Epithelial cell of proximal tubule (primary cell): ENCODE data around the gene HOXB5. TPM values are rescaled to one million over a fixed set of nuclear protein-coding genes. Genes with fewer than 3 reads are reported as not detected.

Experiments
- DNase-seq: peaks from one replicate; pipeline ENCODE4 v3.0.0-alpha.2; 2011; ENCODE audit warnings: low read depth
- H3K4me3 ChIP-seq: 2 replicates; pipeline ENCODE4 v1.5.1; 2011; ENCODE audit warnings: low read depth, mild to moderate bottlenecking, low read length
- CTCF ChIP-seq: conservative IDR thresholded peaks from 2 replicates; pipeline ENCODE4 v1.5.1; 2012; ENCODE audit warnings: low read depth, mild to moderate bottlenecking, low read length
- total RNA-seq: library from RNA; depleted of rRNA; stranded (reverse); fragments of >200 nt; gene quantifications from 2 replicates; pipeline ENCODE4 v1.2.3, GENCODE V29; 2015

The HOXB5 gene
- total RNA-seq, 1 donor from 2014 or later = 5.5 TPM

- no peak for DNase-seq
- H3K4me3 ChIP-seq = peak overlapping the region; percentile 89
- no peak for TF ChIP-seq CTCF
Observed at GRCh38 chr17:48541577-48542113, 51.9 kb downstream of the HOXB5 start.

Other genes with a start within 250 kb of the HOXB5 start
- 1.5 and 11.4 TPM in 2 replicates for gene SKAP1, start 163.6 kb downstream of the HOXB5 start, total RNA-seq
- not detected in 2 replicates for gene HOXB1, start 62.8 kb downstream of the HOXB5 start, total RNA-seq
- 21.1 and 43.7 TPM in 2 replicates for gene HOXB2, start 48.7 kb downstream of the HOXB5 start, total RNA-seq
- gene HOXB4, start 15.4 kb downstream of the HOXB5 start, total RNA-seq = 4.3 and 5.7 TPM in 2 replicates
- gene HOXB3, start 3.5 kb downstream of the HOXB5 start, total RNA-seq = 22.6 and 49.9 TPM in 2 replicates
- 42.9 and 55.6 TPM in 2 replicates for gene HOXB6, start 11.2 kb upstream of the HOXB5 start, total RNA-seq
- gene HOXB7, start 17.2 kb upstream of the HOXB5 start, total RNA-seq = 24.9 and 26.0 TPM in 2 replicates
- gene HOXB8, start 21.5 kb upstream of the HOXB5 start, total RNA-seq = 12.7 and 21.4 TPM in 2 replicates
- 74.5 and 83.8 TPM in 2 replicates for gene HOXB9, start 32.6 kb upstream of the HOXB5 start, total RNA-seq
- gene PRAC1, start 128.7 kb upstream of the HOXB5 start, total RNA-seq = not detected in 2 replicates
- gene PRAC2, start 129.4 kb upstream of the HOXB5 start, total RNA-seq = not detected in 2 replicates
- gene HOXB13, start 135.0 kb upstream of the HOXB5 start, total RNA-seq = not detected in 2 replicates
- gene TTLL6, start 223.4 kb upstream of the HOXB5 start, total RNA-seq = 0.22 TPM in 1 of 2 replicates, not detected in the other
- gene CALCOCO2, start 237.3 kb upstream of the HOXB5 start, total RNA-seq = 21.3 and 24.8 TPM in 2 replicates